ENCODE data around the gene SRSF6.
"Not testable (repeated sequence)": the region's sequence is repeated elsewhere in the genome, so short reads cannot be mapped to it uniquely, and the experiment has no call there.

Gene SRSF6

GRCh38 chr20:43457640-43458421 lies at the start of gene SRSF6:
Gene SRSF6 (plus strand): TSS chr20:43457896. CDS start chr20:43458034, 138 bp downstream.
- peak; percentile 91 for DNase-seq (ENCODE audit: low spot score)

- DNase-seq (ENCODE audit: low spot score), result peak; percentile 62
Measured at GRCh38 chr20:43408848-43409576, 48.7 kb upstream of the SRSF6 start.

GRCh38 chr20:43409577-43409913 lies 48.2 kb upstream of the SRSF6 start:
- no peak for DNase-seq (ENCODE audit: low spot score)

- DNase-seq (ENCODE audit: low spot score), result no peak
Measured at GRCh38 chr20:43415661-43416430, 41.9 kb upstream of the SRSF6 start.

GRCh38 chr20:43416591-43417228 lies 41.0 kb upstream of the SRSF6 start:
- no peak for DNase-seq (ENCODE audit: low spot score)

- no peak for DNase-seq (ENCODE audit: low spot score)
Measured at GRCh38 chr20:43420192-43420591, 37.5 kb upstream of the SRSF6 start.

GRCh38 chr20:43420913-43421312 lies 36.8 kb upstream of the SRSF6 start:
- DNase-seq (ENCODE audit: low spot score), result not testable (repeated sequence)

GRCh38 chr20:43426172-43426571 lies 31.5 kb upstream of the SRSF6 start:
- DNase-seq (ENCODE audit: low spot score), result no peak

- peak; percentile 53 for DNase-seq (ENCODE audit: low spot score)
Measured at GRCh38 chr20:43430265-43431133, 27.2 kb upstream of the SRSF6 start.

- DNase-seq (ENCODE audit: low spot score), result no peak
Measured at GRCh38 chr20:43431134-43431519, 26.6 kb upstream of the SRSF6 start.

- DNase-seq (ENCODE audit: low spot score), result no peak
Measured at GRCh38 chr20:43432498-43432897, 25.2 kb upstream of the SRSF6 start.

GRCh38 chr20:43433250-43433854 lies 24.3 kb upstream of the SRSF6 start:
- no peak for DNase-seq (ENCODE audit: low spot score)

GRCh38 chr20:43434565-43434964 lies 23.1 kb upstream of the SRSF6 start:
- no peak for DNase-seq (ENCODE audit: low spot score)

GRCh38 chr20:43438578-43439316 lies 18.9 kb upstream of the SRSF6 start:
- no peak for DNase-seq (ENCODE audit: low spot score)

GRCh38 chr20:43440531-43440930 lies 17.2 kb upstream of the SRSF6 start:
- no peak for DNase-seq (ENCODE audit: low spot score)

- peak; percentile 38 for DNase-seq (ENCODE audit: low spot score)
Measured at GRCh38 chr20:43442282-43442880, 15.3 kb upstream of the SRSF6 start.

GRCh38 chr20:43444107-43444506 lies 13.6 kb upstream of the SRSF6 start:
- DNase-seq (ENCODE audit: low spot score), result no peak

GRCh38 chr20:43446361-43446879 lies 11.3 kb upstream of the SRSF6 start:
- DNase-seq (ENCODE audit: low spot score), result no peak

- not testable (repeated sequence) for DNase-seq (ENCODE audit: low spot score)
Measured at GRCh38 chr20:43448431-43448747, 9.3 kb upstream of the SRSF6 start.
